ENCODE data around the gene NUDCD3.
"Not testable (repeated sequence)": the region's sequence is repeated elsewhere in the genome, so short reads cannot be mapped to it uniquely, and the experiment has no call there.

The NUDCD3 gene

GRCh38 chr7:44515590-44516268, 25.3 kb upstream of the NUDCD3 start:
- DNase-seq: no peak

- no peak for DNase-seq
Measured at GRCh38 chr7:44512736-44513135, 22.3 kb upstream of the NUDCD3 start.

GRCh38 chr7:44511863-44512468, 21.5 kb upstream of the NUDCD3 start:
- no peak for DNase-seq

GRCh38 chr7:44511236-44511635, 20.8 kb upstream of the NUDCD3 start:
- no peak for DNase-seq

DNA sequence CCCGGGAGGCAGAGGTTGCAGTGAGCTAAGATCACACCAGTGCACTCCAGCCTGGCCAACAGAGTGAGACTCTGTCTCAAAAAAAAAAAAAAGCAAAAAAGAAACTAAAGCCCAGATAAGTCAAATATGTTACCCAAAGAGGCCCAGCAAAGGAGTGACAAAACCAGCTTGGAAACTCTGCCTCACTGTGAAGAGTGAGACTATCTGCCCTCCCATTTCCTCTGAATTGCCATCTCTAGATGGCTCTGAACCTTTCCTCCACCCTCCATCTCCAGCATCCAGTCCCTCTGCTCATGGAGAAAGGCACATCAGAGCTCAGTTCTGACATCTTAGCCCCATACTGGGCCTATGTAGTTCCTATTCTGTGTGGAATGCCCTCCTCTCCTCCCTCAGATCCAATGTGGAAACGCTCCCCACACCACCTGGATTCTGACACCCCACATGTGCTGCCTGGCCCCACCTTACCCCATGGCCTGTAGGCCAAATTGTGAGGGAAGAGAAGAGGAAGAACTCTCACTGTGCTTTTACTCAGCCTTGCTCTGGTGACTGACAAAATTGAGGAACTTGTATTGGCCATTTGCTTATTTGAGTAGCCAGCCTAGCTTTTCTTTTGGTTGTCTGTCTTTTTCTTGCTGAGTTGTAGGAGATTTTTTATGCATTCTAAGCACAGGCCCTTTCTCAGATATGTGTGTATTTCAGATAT, 18.0 kb upstream of the NUDCD3 start:
- no peak for DNase-seq

DNA sequence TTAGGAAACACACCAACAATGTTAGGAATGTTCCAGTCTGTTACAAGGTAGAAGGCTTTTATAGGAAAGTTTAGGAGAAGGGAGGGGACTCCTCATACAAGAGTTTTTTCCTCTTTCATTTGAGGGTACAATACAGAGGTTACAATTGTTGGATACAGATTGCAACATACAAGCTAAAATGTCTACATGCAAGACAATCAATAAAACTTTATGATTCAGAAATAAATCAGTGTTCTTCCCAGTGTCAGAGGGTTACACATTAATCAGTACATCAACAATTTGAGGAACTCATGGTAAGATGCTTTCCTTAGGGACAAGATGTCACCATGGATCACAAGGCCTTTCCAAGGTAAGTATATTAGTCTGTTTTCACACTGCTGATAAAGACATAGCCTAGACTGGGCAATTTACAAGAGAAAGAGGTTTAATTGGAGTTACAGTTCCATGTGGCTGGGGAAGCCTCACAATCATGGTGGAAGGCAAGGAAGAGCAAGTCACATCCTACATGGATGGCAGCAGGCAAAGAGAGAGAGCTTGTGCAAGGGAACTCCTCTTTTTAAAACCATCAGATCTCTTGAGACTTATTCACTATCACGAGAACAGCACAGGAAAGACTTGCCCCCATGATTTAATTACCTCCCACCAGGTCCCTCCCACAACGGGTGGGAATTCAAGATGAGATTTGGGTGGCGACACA, 16.3 kb upstream of the NUDCD3 start:
- not testable (repeated sequence) for DNase-seq

DNA sequence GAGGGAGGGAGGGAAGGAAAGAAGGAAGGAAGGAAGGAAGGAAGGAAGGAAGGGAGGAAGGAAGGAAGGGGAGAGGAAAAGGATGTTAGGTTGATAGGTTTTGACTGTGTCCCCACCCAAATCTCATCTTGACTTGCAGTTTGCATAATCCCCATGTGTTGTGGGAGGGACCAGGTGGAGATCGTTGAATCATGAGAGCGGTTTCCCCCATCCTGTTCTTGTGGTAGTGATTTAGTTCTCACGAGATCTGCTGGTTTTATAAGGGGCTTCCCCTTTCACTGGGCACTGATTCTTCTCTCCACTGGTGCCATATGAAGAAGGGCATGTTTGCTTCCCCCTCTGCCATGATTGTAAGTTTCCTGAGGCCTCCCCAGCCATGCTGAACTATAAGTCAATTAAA, 15.1 kb upstream of the NUDCD3 start:
- no peak for DNase-seq

- no peak for DNase-seq
Measured at GRCh38 chr7:44498230-44498954, 7.9 kb upstream of the NUDCD3 start.

DNA sequence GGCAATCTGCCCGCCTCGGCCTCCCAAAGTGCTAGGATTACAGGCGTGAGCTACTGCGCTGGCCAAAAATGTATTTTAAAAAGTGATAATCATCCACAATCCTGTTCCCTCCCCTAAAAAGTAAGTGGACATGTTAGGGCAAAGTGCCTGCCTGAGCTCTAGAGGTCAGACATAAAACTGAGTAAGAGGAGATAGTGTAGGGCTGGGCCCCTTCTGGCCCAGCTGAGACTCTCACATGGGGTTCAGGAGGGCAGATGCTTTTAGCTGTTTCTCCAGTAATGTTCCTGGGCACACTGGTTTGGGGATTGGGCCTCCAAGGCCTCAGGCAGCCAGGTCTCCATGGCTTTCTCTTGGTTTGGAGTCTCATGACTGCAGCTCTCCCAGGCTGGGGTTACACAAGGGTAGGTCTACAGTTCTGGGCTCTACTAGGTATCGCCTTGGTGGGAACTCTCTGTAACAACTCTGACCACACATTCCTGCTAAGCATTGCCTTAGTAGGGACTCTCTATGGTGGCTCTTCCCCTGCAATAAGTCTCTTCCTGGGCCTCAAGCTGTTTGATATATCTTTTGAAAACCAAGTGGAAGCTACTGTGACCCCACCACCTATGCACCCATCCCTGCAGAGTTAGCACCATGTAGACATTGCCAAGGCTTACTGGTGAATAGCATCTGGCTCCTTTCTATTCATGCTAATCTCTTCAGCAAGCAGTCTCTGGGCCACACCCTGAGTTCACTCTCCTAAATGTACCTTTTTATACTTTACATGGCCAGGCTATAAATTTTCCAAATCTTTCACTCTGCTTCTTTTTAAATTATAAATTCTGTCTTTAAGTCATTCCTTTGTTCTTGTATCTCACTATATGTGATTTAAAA, 6.9 kb upstream of the NUDCD3 start:
- no peak for DNase-seq

DNA sequence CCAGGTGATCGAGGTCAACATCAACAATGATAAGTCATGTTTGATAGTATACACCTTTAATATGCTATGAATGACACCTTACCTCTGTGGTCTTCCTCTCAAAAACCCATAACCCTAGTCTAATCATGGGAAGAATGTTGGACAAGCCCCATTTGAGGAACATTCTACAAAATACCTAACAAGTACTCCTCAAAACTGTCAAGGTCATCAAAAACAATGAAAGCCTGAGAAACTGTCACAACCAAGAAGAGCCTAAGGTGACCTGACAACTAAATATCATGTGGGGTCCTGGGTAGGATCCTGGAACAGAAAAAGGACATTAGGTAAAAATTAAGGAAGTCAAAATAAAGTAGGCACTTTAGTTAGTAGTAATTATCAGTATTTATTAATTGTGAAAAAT, 5.9 kb upstream of the NUDCD3 start:
- DNase-seq: no peak

GRCh38 chr7:44494960-44495359, 4.5 kb upstream of the NUDCD3 start:
- DNase-seq: no peak

- DNase-seq: no peak
Measured at GRCh38 chr7:44491229-44491628, 771 bp upstream of the NUDCD3 start.

DNA sequence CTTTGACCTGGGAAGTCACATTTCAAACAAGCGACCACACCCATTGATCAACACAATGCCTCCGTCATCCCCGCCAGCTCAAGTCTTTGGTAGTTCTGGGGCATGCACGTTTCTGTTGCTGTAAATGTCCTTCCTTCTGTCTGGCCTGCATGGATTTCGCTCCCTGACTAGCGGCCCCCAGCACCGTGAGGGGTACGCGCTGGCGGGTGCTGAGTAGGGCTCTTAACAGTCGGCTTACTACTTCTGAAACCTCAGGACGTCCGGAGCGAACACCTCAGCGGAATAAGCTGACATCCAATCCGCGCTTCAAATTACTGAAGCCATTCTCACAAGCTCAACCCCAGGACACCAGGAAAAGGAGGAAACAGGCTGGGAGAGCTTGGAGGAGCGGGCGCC, 505 bp downstream of the NUDCD3 start:
- no peak for DNase-seq

DNA sequence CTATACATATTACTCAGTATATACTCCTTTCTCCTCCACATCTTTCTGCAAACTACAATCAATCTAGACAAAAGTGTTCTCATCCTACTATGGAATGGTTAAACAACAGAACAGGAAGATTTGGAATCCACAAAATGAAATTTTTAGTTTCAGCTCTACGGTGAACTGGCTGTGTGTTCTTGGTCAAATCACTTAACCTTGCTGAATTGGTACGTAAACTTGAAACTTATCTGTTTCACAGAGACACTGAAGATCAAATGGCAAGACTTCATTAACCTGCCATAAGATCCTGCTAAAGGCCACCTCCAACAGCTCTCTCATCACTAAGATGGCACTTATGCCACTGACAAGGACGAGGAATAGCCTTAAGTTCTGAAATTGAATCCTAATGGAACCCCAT, 1.5 kb downstream of the NUDCD3 start:
- DNase-seq: no peak

DNA sequence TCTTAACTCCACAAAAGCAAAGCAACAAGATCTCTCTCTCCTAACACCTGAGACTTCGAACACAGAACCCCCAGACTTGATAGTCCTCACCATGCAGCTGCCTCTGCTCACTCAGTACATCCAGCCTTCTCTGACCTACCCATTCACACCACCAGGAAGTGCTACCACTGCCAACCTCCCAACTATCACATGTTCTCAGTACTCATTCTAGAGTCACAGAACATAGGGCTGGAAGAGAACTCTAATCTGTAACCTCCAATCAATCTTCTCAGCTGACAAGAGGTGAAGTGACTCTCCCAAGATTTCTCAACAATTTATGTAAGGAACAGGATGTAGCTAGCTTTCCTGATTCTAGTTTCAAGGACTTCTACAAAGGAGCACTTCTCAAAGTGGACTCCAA, 3.8 kb downstream of the NUDCD3 start:
- DNase-seq: no peak

DNA sequence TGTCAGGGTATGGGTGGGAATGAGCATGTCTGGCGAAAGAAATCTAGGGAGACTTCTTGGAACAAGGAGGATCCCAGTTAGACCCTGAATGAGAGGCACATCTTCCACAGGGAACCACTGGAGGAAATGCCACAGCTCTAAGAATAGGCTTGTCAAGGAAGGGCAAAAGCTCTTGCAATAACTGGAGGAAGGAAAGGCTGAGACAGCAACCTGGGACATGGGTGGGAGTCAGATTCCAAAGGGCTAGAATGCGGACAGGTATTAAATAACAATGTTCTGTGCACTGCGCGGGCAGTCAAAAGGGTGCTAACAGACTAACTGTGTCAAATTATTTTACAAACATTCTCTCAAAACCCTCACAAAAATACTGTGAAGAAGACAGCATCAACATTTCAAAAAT, 4.5 kb downstream of the NUDCD3 start:
- no peak for DNase-seq

- no peak for DNase-seq
Measured at GRCh38 chr7:44484482-44485313, 5.8 kb downstream of the NUDCD3 start.

DNA sequence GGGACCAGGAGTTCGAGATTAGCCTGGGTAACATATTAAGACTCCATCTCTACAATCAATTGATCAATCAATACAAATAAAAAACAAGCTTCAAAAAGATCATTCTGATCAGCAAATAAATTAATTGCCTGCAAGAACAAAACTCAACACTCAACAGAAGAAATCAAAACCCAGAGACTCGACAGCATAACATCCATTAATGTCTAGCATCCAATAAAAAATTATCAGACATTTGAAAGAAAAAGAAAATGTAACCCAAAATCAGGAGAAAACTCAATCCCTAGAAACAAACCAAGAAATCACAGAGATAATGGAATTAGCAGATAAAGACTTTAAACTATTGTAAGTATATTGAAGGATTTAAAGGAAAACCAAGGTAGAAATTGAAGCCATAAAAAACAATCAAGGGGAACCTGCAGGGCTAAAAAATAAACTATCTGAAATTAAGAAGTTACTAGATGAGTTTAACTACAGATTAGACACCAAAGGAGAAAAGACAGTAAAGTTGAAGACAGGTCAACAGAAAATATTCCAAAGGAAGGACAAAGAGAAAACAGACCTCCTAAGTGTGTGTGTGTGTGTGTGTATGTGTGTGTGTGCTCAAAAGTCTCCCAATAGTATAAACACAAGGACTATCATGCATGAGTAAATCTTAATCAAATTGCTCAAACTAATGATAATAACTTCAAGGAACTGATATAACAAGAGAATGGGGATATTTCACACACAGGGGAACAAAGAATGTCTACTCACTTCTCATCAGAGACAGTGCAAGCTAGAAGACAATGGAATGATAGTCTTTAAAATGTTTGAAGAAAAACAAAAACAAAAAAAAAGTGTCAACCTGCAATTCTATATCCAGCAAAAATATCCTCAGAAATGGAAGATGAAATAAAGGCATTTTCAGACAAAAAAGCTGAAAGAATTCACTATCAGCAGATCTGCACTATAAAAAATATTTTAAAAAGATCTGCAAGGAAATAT, 7.7 kb downstream of the NUDCD3 start:
- no peak for DNase-seq

- no peak for DNase-seq
Measured at GRCh38 chr7:44477938-44478337, 12.5 kb downstream of the NUDCD3 start.

Data from cerebellar nuclear complex (tissue), 1 donor.